KOPT-K1 (cell line): ENCODE data around the gene RAPGEF4.

Experiments
- H3K27ac ChIP-seq: fragments of 200-600 bp; sonication (generic); 2 replicates; pipeline ENCODE4 v1.5.1; 2016; ENCODE audit warnings: antibody characterized with exemption, mild to moderate bottlenecking, low read depth, low read length; ENCODE audit not compliant: poor library complexity, severe bottlenecking
- H3K36me3 ChIP-seq: fragments of 200-600 bp; sonication (generic); 2 replicates; pipeline ENCODE4 v1.5.1; 2017; ENCODE audit warnings: antibody characterized with exemption, mild to moderate bottlenecking, low read length, moderate library complexity; ENCODE audit not compliant: insufficient read depth
- H3K9me3 ChIP-seq: fragments of 200-600 bp; sonication (generic); 2 replicates; pipeline ENCODE4 v1.5.1; 2017; ENCODE audit warnings: antibody characterized with exemption, low read length, mild to moderate bottlenecking; ENCODE audit not compliant: insufficient read depth, poor library complexity, severe bottlenecking

Gene RAPGEF4

DNA sequence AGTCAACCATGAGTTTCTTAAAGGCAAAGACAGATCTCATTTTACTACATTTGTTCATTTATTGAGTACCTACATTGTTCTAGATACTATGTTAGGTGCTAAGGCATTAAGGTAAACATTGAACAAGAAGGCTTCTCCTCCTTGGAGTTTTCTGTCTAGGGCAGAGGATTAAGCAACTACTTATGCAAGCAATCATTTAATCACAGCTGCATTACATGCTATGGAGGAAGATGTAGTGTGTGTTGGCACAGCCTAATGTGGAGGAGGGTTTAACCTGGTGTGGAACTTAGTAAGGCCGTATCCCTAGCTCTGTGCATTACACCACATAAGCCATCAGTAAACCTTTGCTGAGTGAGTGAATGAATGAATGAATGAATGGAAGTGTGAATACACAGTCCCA lies 233.5 kb downstream of the RAPGEF4 start:
- Histone ChIP-seq H3K9me3 (no peaks in the 10 kb centered on the region), H3K36me3 (no peaks in the 10 kb centered on the region), H3K27ac (peak overlapping the region; percentile 80)

DNA sequence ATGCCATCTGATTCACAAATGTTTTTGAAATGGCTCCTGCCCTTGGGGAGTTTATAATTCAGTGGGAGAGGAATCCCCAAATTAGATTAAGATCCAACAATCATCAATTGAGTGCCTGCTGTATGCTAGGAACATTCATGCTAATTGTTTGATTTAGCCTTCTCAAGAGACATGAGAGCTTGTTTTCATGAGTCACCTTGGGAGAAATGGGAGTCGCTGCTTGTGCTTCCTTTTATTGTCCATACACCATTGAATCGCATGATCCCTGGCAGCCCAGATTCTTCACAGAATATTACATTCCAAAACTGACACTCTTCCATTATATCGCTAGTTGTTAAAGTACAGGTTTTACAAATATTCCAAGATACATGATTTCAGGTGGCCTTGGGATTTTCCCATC lies 234.0 kb downstream of the RAPGEF4 start:
- Histone ChIP-seq H3K36me3 (no peaks in the 10 kb centered on the region), H3K9me3 (no peaks in the 10 kb centered on the region), H3K27ac (peak overlapping the region; percentile 80)

DNA sequence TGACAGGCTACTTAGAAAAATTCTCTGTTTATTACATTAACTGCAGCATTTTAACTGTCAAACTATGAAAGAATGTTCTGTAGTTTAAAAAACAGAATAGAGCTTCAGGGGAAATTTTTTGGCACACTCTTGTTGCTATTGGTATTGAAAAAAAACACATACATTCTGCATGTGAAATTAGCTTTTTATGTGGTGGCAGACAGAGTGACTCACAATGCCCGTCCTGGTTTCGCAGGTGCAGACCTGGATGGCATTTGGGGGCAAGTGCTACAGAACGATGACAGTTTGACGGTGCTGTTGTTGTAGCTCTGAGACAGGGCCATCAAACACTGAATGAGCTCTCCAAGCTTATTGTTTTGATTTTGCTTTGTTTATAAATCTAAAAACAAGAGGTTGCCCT lies 235.0 kb downstream of the RAPGEF4 start:
- Histone ChIP-seq H3K36me3 (no peaks in the 10 kb centered on the region), H3K27ac (peak overlapping the region; percentile 80), H3K9me3 (no peaks in the 10 kb centered on the region)

GRCh38 chr2:172972005-172972619 lies 236.5 kb downstream of the RAPGEF4 start:
- peak overlapping the region; percentile 80 for H3K27ac ChIP-seq

GRCh38 chr2:172974762-172975161 lies 239.1 kb downstream of the RAPGEF4 start:
- no peaks in the 10 kb centered on the region for H3K9me3 ChIP-seq
- no peaks in the 10 kb centered on the region for H3K36me3 ChIP-seq
- no peak overlapping the region for H3K27ac ChIP-seq

More at GRCh38 chr2:172972005-172972619, 236.5 kb downstream of the RAPGEF4 start:
- Histone ChIP-seq H3K9me3 (no peaks in the 10 kb centered on the region), H3K36me3 (no peaks in the 10 kb centered on the region)

GRCh38 chr2:172976116-172976515 lies 240.5 kb downstream of the RAPGEF4 start:
- Histone ChIP-seq H3K27ac (no peak overlapping the region), H3K9me3 (no peaks in the 10 kb centered on the region), H3K36me3 (no peaks in the 10 kb centered on the region)

DNA sequence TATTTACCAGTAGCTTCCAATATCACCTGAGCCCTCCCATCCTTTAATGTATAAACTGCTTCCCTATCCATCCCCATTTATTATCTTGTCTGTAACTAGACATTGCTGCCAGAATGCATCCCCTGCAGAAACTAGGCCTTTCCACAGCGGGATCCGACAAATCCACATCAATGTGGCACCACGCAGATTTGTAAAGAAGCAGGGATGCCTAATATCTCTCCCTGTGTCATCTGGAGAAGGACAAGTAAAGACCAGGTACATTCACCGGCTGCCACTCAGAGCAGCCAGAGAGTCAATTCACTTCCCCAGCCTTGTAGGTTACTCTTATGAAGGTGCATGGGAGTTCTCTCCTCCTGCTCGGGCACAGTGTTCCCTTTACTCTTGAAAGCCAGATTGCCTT lies 241.2 kb downstream of the RAPGEF4 start:
- Histone ChIP-seq H3K9me3 (no peaks in the 10 kb centered on the region), H3K27ac (no peak overlapping the region), H3K36me3 (no peaks in the 10 kb centered on the region)

GRCh38 chr2:172977270-172978062 lies 241.8 kb downstream of the RAPGEF4 start:
- no peaks in the 10 kb centered on the region for H3K9me3 ChIP-seq
- H3K36me3 ChIP-seq = no peaks in the 10 kb centered on the region
- H3K27ac ChIP-seq = no peak overlapping the region

DNA sequence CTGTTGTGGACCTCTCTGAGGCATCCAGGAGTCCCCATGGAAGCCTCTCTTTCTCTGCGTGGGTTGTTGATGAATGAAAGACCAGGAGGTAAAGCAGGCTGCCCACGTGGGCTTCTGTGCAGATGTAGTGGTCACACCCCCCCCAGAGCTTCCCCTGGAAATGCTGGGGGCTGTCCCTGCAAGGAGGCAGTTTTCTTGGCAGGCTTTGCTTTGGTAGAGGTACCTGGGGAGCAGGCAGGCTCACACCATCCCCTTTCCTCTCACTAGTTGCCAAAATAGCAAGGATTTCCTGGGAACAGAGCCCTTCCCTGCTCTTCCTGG lies 242.4 kb downstream of the RAPGEF4 start:
- no peaks in the 10 kb centered on the region for H3K36me3 ChIP-seq
- H3K27ac ChIP-seq = no peak overlapping the region
- H3K9me3 ChIP-seq = no peaks in the 10 kb centered on the region

DNA sequence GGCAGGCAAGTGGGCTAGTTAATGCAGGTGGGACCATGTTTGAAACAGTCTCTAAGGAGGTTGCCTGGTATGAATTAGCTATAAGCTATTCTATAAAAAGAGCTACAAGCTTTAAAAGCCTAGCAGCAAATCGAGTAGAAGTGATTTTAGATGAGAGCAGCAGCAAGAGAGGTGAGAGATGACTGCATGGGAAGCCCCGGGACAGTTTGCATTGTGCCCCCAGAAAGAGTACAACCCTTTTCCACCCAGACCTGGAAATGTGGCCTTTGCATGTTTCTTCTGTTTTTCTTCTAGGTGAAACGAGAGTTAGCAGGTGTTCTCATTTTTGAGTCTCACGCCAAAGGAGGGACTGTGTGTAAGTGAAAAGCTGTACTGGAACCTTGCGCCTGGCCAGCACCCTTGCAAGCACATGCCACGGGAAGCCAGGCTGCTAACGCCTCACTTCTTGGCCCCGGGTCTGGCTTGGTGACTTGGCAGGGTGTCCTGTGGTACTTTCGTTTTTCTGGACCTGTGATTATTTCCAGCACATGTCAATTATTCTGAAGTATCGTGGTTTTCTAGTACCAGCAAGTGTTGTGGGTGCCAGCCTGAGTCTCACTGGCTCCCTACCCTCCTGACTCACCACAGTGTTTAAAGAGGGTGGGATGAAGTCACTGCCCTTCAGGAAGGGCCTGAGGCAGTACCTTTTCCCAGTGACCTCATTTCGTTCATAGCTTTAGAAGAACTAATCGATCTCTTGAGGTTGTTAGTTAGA lies 249.7 kb downstream of the RAPGEF4 start:
- no peaks in the 10 kb centered on the region for H3K9me3 ChIP-seq
- H3K27ac ChIP-seq = no peak overlapping the region
- H3K36me3 ChIP-seq = no peaks in the 10 kb centered on the region

GRCh38 chr2:172986040-172986439 lies 250.4 kb downstream of the RAPGEF4 start:
- no peaks in the 10 kb centered on the region for H3K36me3 ChIP-seq
- H3K27ac ChIP-seq = no peak overlapping the region

GRCh38 chr2:172988728-172989127 lies 253.1 kb downstream of the RAPGEF4 start:
- H3K36me3 ChIP-seq = no peaks in the 10 kb centered on the region
- no peaks in the 10 kb centered on the region for H3K9me3 ChIP-seq
- no peak overlapping the region for H3K27ac ChIP-seq

More at GRCh38 chr2:172986040-172986439, 250.4 kb downstream of the RAPGEF4 start:
- no peaks in the 10 kb centered on the region for H3K9me3 ChIP-seq

DNA sequence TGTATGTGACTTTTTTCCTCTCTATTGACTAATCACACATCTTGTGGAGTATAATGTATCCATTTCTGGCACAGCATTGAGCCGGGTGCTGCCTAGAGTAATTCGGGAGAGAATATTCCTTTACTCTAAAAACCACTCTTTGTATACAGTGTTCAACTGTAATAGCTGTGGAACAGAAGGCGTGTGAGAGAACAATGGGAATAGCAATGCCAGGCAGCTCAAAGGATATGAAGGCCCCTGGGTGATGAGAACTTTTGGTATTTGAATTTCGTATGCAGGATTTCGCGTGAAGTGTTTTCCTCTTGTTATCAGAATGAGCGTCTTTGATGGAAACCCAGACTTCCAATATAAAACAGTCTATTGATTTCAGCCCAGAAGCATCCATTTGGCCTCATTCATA lies 255.4 kb downstream of the RAPGEF4 start:
- no peaks in the 10 kb centered on the region for H3K36me3 ChIP-seq

DNA sequence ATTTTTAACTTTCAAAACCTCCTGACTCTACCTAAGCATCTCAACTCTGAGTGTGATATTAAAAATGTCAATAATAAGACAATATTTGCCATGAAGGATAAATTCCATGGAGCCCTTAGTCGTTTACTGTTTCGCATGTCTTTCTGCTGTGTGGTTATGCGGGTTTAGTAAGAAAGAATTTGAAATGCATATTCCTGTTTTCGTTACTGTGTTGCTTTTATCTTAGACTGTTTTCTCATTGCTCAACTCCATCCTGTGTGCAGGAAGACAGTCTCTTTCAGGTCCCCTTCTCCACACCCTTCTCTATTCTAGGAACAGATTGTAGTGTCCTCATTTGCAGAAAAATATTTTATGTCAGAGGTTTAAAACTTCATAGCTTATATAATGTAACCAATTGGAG lies 257.5 kb downstream of the RAPGEF4 start:
- Histone ChIP-seq H3K36me3 (no peaks in the 10 kb centered on the region), H3K9me3 (no peaks in the 10 kb centered on the region), H3K27ac (no peak overlapping the region)

More for the DNA sequence above, 255.4 kb downstream of the RAPGEF4 start:
- Histone ChIP-seq H3K27ac (no peak overlapping the region), H3K9me3 (no peaks in the 10 kb centered on the region)

- no peak overlapping the region for H3K27ac ChIP-seq
Measured at GRCh38 chr2:172993931-172994717, 258.5 kb downstream of the RAPGEF4 start.

More at GRCh38 chr2:172993931-172994717, 258.5 kb downstream of the RAPGEF4 start:
- H3K9me3 ChIP-seq = no peaks in the 10 kb centered on the region
- H3K36me3 ChIP-seq = no peaks in the 10 kb centered on the region
